T-cell (primary cell): ENCODE measurements around the gene CCDC197. TPM values are rescaled to one million over a fixed set of nuclear protein-coding genes. Genes with fewer than 3 reads are reported as not detected.

ENCODE experiments used
- ATAC-seq, 4 experiments: fragments of 200-7000 bp in 3 of 4; fragments of 150-1000 bp in 1 of 4; cut with Tn5 transposase; replicated peaks in 1 of 4; 1 replicate in 3 of 4; 2 replicates in 1 of 4; pipeline ENCODE4 v1.10.0; 2021; ENCODE audit warnings: moderate library complexity in 3 of 4, mild to moderate bottlenecking in 2 of 4, moderate number of reproducible peaks in 1 of 4
- CTCF ChIA-PET, 2 donors: fragments of 300-600 bp; sonication (Branson Sonifier 250); formaldehyde crosslinking; loops; one replicate each; lab custom pipeline; 2022; ENCODE audit warnings: antibody characterized with exemption in 2 of 2; lab: Charles Lee
- POLR2A ChIA-PET, 2 donors: fragments of 300-600 bp; sonication (Branson Sonifier 250); formaldehyde crosslinking; loops; one replicate each; lab custom pipeline; 2022; ENCODE audit warnings: antibody characterized with exemption in 2 of 2; lab: Charles Lee
- DNase-seq, 35 experiments: peaks; one replicate each; pipeline versions ENCODE4 v3.0.0 to v3.0.0-alpha.2; 2013 to 2023
- H3K27ac ChIP-seq: one replicate; pipeline ENCODE4 v1.5.1; 2013; ENCODE audit warnings: low read length
- H3K27me3 ChIP-seq, 2 experiments: replicated peaks in 1 of 2; 1 replicate in 1 of 2; 2 replicates in 1 of 2; pipeline versions ENCODE4 v1.6.1 to v1.7.0; 2013; ENCODE audit warnings: low read length in 1 of 2, mixed read lengths in 1 of 2; ENCODE audit not compliant: control insufficient read depth in 2 of 2, insufficient read depth in 2 of 2; ENCODE audit errors: extremely low read depth in 1 of 2
- H3K36me3 ChIP-seq, 2 donors: 1 replicate in 1 of 2; 2 replicates in 1 of 2; pipeline versions ENCODE4 v1.6.1 to v1.7.0; 2013; ENCODE audit warnings: low read length in 1 of 2; ENCODE audit not compliant: control insufficient read depth in 2 of 2, insufficient read depth in 1 of 2; ENCODE audit errors: extremely low read depth in 1 of 2
- H3K4me1 ChIP-seq, 2 experiments: 1 replicate in 1 of 2; 2 replicates in 1 of 2; pipeline versions ENCODE4 v1.6.1 to v1.7.0; 2013; ENCODE audit warnings: low read length in 2 of 2, mixed read lengths in 1 of 2; ENCODE audit not compliant: insufficient read depth in 2 of 2, control insufficient read depth in 1 of 2; ENCODE audit errors: extremely low read depth in 1 of 2
- H3K4me3 ChIP-seq, 2 donors: 1 replicate in 1 of 2; 2 replicates in 1 of 2; pipeline versions ENCODE4 v1.5.1 to v1.7.0; 2013; ENCODE audit warnings: mild to moderate bottlenecking in 2 of 2, low read length in 1 of 2, moderate library complexity in 1 of 2; ENCODE audit not compliant: control insufficient read depth in 1 of 2; ENCODE audit errors: extremely low read depth in 1 of 2
- H3K9me3 ChIP-seq: 2 replicates; pipeline ENCODE4 v1.7.0; 2013
- H3K27ac Mint-ChIP-seq, 2 donors: one replicate each; pipeline ENCODE4 v1.8.0; 2020 to 2021; ENCODE audit warnings: mild to moderate bottlenecking in 2 of 2, mixed read lengths in 2 of 2
- H3K27me3 Mint-ChIP-seq, 2 donors: one replicate each; pipeline ENCODE4 v1.8.0; 2021 to 2022; ENCODE audit warnings: mixed read lengths in 2 of 2
- H3K36me3 Mint-ChIP-seq: one replicate; pipeline ENCODE4 v1.8.0; 2021; ENCODE audit warnings: mixed read lengths
- H3K4me1 Mint-ChIP-seq, 3 donors: one replicate each; pipeline ENCODE4 v1.8.0; 2020 to 2022; ENCODE audit warnings: mixed read lengths in 3 of 3, mild to moderate bottlenecking in 1 of 3
- H3K4me3 Mint-ChIP-seq, 3 donors: one replicate each; pipeline ENCODE4 v1.8.0; 2020 to 2022; ENCODE audit warnings: mild to moderate bottlenecking in 3 of 3, mixed read lengths in 3 of 3, moderate library complexity in 3 of 3
- H3K9me3 Mint-ChIP-seq, 3 donors: one replicate each; pipeline ENCODE4 v1.8.0; 2020 to 2022; ENCODE audit warnings: mixed read lengths in 3 of 3
- WGBS: methylation state at CpG from one replicate; pipeline ENCODE4 v1.1.5; 2013; ENCODE audit warnings: missing lambda C conversion rate; ENCODE audit not compliant: insufficient coverage; 5-methylcytosine and 5-hydroxymethylcytosine counted together
- total RNA-seq, 35 experiments: library from RNA in 6 of 35; stranded (reverse) in 6 of 35; fragments of 120-200 nt in 1 of 35; gene quantifications; one replicate each; pipeline versions ENCODE4 v1.2.1 to v1.2.4 and lab custom pipeline; 2013 to 2026

The CCDC197 gene
- total RNA-seq, 5 donors from 2014 or later (not counting 1 experiment from before 2014, with no cell fraction given): not detected

DNA sequence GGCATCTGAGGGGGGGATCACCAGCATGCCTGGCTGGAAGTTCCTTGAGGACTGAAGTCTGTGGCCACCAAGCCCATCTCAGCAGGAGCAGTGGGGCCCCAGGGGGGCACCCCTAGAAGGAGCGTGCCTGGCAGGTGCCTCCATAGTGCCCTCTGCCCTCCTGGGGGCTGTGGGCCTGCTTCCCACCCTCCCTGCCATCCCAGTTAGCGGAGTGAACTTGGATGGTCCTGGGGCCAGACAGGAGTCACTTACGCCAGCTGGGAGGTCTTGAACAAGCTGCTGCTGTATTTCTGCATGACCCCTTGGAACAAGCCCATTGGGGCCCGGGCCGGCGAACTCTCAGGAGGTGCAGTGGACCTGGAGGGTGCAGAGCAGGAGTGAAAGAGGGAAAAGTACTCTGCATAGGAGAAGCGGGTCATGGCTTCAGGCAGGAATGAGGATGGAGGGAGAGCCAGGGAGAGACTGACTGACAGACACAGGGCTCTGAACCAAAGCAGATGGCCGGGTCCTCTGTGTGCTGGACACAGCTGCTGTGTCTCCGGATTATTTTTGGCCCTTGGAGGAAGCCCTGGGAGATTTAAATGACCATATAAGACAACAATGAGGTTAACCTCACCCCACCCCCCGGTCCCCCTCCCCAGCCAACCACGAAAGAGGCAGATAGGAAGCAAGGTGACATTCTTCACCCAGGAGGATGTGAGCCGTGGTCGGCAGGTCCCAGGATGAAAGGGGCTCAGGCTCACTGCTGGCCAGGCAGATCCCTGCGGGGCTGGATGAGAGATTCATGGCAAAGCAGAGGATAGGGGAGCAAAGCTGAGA is 40.4 kb upstream of the CCDC197 start:
- no peak overlapping the region for H3K4me3 ChIP-seq
- 45% methylated on average over 11 of the region's 14 CpGs for WGBS
- peak overlapping the region; percentile 79 for H3K27ac ChIP-seq
- no peaks in the 10 kb centered on the region for H3K9me3 ChIP-seq
- H3K9me3 Mint-ChIP-seq: no peaks in the 10 kb centered on the region
- peaks cover 0 to 3% of the 10 kb centered on the region in 2 experiments for H3K27me3 ChIP-seq
- DNase-seq (peak in 1 of 35 experiments; percentile 28), ATAC-seq (no peak)
- H3K4me1 ChIP-seq: peaks cover 40 to 95% of the 10 kb centered on the region in 2 experiments
- no peaks in the 10 kb centered on the region for H3K36me3 Mint-ChIP-seq
- peak overlapping the region; percentile 65 to 88 for H3K27ac Mint-ChIP-seq
- POLR2A ChIA-PET: no interaction called here
- peaks cover 87 to 89% (median 89%) of the 10 kb centered on the region in 3 donors for H3K4me1 Mint-ChIP-seq
- peak overlapping the region in 2 of 3 donors; percentile 63 to 73 for H3K4me3 Mint-ChIP-seq
- H3K36me3 ChIP-seq: no peaks in the 10 kb centered on the region
- no peaks in the 10 kb centered on the region for H3K27me3 Mint-ChIP-seq
- CTCF ChIA-PET: interaction anchor here (0.7 to 4.3 kb wide), 3 partner anchors 17 to 22 kb away, joined by 3 to 12 read pairs (median 4); no protein-coding TSS in a partner anchor

- Histone ChIP-seq H3K9me3 (no peaks in the 10 kb centered on the region), H3K27me3 (peaks cover 0 to 3% of the 10 kb centered on the region in 2 experiments), H3K4me3 (no peak overlapping the region), H3K27ac (peak overlapping the region; percentile 36), H3K4me1 (peaks cover 40 to 98% of the 10 kb centered on the region in 2 experiments), H3K36me3 (no peaks in the 10 kb centered on the region)
- 70% methylated on average over 3 of the region's 7 CpGs for WGBS
- no peak for ATAC-seq
- no peaks in the 10 kb centered on the region for H3K9me3 Mint-ChIP-seq
- POLR2A ChIA-PET: no interaction called here
- H3K36me3 Mint-ChIP-seq: no peaks in the 10 kb centered on the region
- H3K4me1 Mint-ChIP-seq: peaks cover 89 to 93% (median 93%) of the 10 kb centered on the region in 3 donors
- CTCF ChIA-PET: interaction anchor here (0.7 to 4.3 kb wide), 3 partner anchors 17 to 21 kb away, joined by 3 to 12 read pairs (median 4); no protein-coding TSS in a partner anchor
- DNase-seq: no peak
- peak overlapping the region in 1 of 3 donors; percentile 73 for H3K4me3 Mint-ChIP-seq
- H3K27me3 Mint-ChIP-seq: no peaks in the 10 kb centered on the region
- peak overlapping the region; percentile 65 to 88 for H3K27ac Mint-ChIP-seq
These were observed 39.8 kb upstream of the CCDC197 start for GRCh38 chr14:93957333-93957710.

DNA sequence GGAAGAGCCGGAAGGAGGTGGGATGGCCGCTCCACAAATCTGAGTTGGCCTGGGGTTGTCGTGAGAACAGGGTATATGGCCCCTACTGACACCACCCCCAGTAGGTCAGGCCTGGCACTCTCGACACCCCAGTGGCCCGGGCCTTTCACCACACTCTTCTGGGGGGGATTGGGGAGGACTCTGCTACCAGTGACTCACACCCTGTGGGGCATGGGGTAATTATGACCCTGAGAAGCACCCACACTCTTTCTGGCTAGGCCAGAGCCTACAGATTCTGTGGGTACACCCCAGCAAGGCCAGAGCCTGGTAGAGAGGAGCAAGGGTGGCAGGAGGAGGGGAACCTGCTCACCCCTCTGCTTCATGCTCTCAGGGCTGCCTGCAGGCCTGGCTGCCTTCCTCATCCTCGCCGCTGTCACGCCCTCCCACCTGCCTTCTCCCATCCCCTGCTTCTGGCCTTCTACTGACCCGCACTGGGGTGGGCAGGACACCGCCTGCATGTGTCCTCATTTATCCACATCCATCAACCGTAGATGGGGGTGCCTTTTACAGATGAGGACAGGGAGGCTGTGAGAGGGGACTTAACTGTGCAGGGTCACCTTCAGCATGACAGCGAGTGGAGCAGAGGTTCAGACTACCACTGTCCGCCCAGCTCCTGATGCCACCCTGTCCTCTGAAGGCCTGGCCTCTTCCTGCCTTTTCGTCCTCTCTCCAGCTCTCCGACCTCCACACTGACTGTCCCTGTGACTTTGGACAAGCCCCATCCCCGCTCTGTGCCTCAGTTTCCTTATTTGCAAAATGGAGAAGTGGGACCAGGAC is 39.1 kb upstream of the CCDC197 start:
- WGBS: 100% methylated on average over 4 of the region's 16 CpGs
- Histone ChIP-seq H3K27me3 (peaks cover 0 to 3% of the 10 kb centered on the region in 2 experiments), H3K27ac (peak overlapping the region; percentile 93), H3K4me3 (no peak overlapping the region), H3K9me3 (no peaks in the 10 kb centered on the region), H3K4me1 (peaks cover 43 to 98% of the 10 kb centered on the region in 2 experiments), H3K36me3 (no peaks in the 10 kb centered on the region)
- ChIA-PET POLR2A (no interaction called here), CTCF (interaction anchor here (0.7 to 4.3 kb wide), 3 partner anchors 12 to 20 kb away, joined by 4 to 12 read pairs (median 4); no protein-coding TSS in a partner anchor)
- Mint-ChIP-seq H3K4me3 (peak overlapping the region in 1 of 3 donors; percentile 78), H3K4me1 (peaks cover 92 to 94% (median 94%) of the 10 kb centered on the region in 3 donors), H3K36me3 (no peaks in the 10 kb centered on the region), H3K27me3 (no peaks in the 10 kb centered on the region), H3K9me3 (no peaks in the 10 kb centered on the region), H3K27ac (peak overlapping the region; percentile 95)
- ATAC-seq (no peak), DNase-seq (no peak)

DNA sequence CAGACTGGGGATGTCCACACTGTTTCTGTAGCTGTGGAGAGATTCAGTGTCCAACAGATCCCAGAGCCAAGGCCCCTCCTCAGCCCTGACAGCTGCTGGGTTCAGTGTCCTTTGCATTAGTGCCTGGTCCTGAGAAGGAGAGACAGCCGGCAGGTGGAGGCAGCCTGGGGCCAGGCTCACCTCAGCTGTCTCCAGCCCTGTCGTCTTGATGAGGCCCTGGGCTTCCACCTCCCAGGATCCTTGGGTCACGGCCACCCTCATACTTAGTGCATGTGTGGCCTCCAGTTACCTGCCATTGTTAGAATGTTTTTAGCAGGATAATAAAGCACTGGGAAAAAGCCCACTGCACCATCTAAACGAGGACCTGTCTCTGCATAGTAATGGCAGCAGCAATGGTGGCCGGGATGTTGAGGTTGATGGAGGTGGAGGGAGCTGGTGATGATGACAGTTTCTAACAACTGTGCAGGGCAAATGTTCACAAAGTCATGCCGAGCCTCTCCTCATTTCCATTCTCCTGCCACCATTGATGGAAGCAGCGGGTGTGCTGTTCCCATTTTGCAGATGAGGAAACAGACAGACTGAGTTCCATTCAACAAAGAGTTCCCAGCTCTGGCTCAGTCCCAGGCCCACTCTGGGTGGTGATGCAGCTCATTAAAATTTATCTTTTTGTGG is 38.4 kb upstream of the CCDC197 start:
- H3K36me3 Mint-ChIP-seq: no peaks in the 10 kb centered on the region
- ATAC-seq (no peak), DNase-seq (no peak)
- CTCF ChIA-PET: interaction anchor here (0.9 to 4.3 kb wide), 2 partner anchors 11 to 19 kb away, joined by 4 to 12 read pairs; no protein-coding TSS in a partner anchor
- peak overlapping the region; percentile 42 to 78 (median 70) for H3K4me3 Mint-ChIP-seq
- 81% methylated on average over 3 of the region's 7 CpGs for WGBS
- H3K27me3 Mint-ChIP-seq: no peaks in the 10 kb centered on the region
- H3K27ac Mint-ChIP-seq: peak overlapping the region; percentile 95
- peaks cover 92 to 94% (median 94%) of the 10 kb centered on the region in 3 donors for H3K4me1 Mint-ChIP-seq
- peaks cover 0 to 3% of the 10 kb centered on the region in 2 experiments for H3K27me3 ChIP-seq
- H3K4me3 ChIP-seq: peak overlapping the region in 1 of 2 donors; percentile 2
- no peaks in the 10 kb centered on the region for H3K9me3 ChIP-seq
- no peaks in the 10 kb centered on the region for H3K36me3 ChIP-seq
- POLR2A ChIA-PET: no interaction called here
- H3K27ac ChIP-seq: peak overlapping the region; percentile 93
- H3K4me1 ChIP-seq: peaks cover 47 to 98% of the 10 kb centered on the region in 2 experiments
- no peaks in the 10 kb centered on the region for H3K9me3 Mint-ChIP-seq

DNA sequence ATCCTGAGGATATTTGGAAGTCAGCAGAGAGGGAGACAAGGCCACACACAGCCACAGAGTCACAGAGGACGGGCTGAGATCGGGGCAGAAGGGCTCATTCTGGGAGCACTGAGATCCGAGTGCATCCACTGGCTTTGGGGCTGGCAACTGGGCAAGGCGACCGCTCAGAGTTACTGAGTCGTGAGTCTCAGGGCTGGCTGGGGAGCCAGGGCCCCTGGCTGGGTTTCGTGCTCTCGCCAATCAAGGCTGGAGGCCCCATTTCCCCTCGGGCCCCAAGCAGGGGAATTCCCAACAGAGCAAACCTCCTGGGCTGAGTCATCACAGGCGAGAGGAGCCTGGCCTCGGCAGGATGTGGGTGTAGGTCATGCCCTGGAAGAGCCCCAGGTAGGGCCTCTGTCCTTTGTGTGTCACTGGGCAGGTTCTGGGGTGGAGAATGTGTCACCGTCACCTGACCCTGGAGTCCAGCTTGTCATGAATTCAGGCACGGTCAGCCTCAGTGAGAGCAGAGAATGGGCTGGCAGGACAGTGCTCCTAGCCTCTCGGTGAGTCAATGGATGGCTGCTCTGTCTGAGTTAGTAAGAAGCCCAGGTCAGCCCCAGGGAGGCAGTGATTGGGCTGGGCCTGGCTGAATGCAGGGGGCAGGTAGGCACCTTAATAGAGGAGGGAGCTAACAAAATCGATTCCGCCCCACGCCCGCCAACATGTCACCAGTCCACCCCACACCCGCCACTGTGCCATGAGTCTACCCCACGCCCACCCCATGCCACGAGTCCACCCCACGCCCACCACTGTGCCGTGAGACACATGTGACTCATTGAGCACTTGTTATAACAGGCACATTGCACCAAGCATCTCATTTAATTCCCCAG is 37.6 kb upstream of the CCDC197 start:
- peak overlapping the region; percentile 42 to 78 (median 70) for H3K4me3 Mint-ChIP-seq

More for the DNA sequence above, 37.6 kb upstream of the CCDC197 start:
- peak overlapping the region; percentile 95 for H3K27ac Mint-ChIP-seq
- 10% methylated on average over 16 of the region's 23 CpGs for WGBS
- no peaks in the 10 kb centered on the region for H3K27me3 Mint-ChIP-seq
- Histone ChIP-seq H3K4me3 (peak overlapping the region; percentile 2 to 7), H3K9me3 (no peaks in the 10 kb centered on the region), H3K27me3 (peaks cover 0 to 3% of the 10 kb centered on the region in 2 experiments), H3K36me3 (no peaks in the 10 kb centered on the region), H3K27ac (peak overlapping the region; percentile 93), H3K4me1 (peaks cover 47 to 98% of the 10 kb centered on the region in 2 experiments)
- ChIA-PET POLR2A (no interaction called here), CTCF (interaction anchor here in 1 of 2 donors (4.3 kb wide), 1 partner anchor 20 kb away, joined by 12 read pairs; no protein-coding TSS in a partner anchor)
- H3K4me1 Mint-ChIP-seq: peaks cover 90 to 96% (median 95%) of the 10 kb centered on the region in 3 donors
- DNase-seq (peak; percentile 71 to 94 (median 90)), ATAC-seq (peak; percentile 80 to 88 (median 83))
- no peaks in the 10 kb centered on the region for H3K36me3 Mint-ChIP-seq
- H3K9me3 Mint-ChIP-seq: no peaks in the 10 kb centered on the region
